ENCODE data around the gene HDAC8.

The HDAC8 gene

GRCh38 chrX:72282302-72282701 is 290.3 kb downstream of the HDAC8 start:
- no peak for DNase-seq (ENCODE audit: low spot score)

DNA sequence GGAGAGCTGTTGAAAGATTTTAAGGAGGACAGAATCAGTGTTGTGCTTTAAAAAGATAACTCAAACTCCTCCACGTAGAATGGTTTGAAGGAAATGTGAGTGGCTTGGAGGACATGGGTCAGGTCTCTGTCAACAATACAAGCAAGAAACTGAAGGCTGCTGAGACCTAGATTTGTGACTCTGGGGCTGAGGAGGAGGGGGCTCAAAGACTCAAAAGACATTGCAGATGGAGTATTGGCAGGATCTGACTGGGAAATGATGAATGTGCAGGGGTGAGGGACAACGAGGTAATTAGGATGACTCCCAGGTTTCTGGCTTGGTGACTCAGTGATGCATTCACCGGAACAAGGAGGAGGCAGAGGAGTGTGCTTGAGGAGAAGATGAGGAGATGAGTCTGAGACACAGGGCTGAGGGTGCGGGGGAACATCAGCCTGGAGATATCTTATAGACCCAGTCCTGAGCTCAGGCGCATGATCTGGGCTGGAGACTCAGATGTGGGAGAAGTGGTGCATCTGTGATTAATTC is 292.3 kb downstream of the HDAC8 start:
- no peak for DNase-seq (ENCODE audit: low spot score)
